NOMO-1 treated with dmso at 0.1 percent for 144 hours (cell line): ENCODE data around the gene MCF2L.

ENCODE experiments used
- DNase-seq: peaks from one replicate; lab custom pipeline; 2025; ENCODE audit not compliant: unreplicated experiment; lab: John Stamatoyannopoulos, UW

The MCF2L gene

DNA sequence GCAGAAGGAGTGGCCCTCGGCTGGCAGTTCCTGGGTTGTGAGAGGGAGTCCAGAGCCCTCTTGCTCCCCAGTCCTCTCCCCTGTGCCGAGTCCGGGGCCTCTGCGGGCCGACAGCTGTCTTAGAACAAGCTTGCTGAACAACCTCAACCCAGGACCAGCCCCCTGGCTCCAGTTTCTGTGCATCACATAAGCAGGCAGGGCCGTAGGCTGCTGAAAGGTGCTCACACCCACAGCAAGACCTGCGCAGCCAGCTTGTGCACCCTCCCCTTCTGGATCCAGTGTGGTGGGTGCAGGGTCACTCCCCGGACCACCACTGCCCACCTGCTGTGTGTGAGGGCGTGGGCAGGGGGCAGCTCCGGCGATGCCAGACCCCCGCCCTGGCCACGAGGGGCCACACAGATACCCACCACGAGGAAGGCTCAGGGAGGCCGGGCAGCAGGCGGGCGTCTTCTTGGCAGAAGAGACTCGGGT is 111.4 kb downstream of the MCF2L start:
- DNase-seq: no peak

DNA sequence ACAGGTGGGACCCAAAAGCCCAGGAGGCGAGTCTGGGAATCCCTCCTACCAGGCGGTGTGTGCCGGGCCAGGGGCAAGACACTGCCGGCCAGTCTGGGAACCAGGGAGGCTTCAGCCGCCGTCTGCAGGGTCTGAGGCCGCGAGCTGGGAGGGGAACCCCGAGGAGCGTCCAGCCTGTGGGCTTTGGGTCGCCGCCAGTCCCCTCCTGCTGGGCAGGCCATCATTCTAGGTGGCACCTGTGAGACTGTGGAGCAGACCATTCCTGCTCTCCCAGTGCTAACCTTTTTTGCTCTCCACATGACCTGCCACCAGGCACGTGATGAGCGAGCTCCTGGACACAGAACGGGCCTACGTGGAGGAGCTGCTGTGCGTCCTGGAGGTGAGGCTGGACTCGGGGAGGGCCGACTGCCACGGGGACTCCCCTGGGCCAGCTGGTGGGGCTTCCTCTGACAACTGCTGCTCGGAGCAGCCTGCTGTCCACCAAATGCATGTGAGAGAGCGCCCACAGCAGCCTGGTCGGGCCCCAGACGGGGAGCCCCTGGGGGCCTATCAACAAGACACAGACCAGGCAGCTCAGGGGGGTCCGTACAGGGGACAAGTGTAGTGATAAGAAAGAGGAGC is 112.0 kb downstream of the MCF2L start:
- DNase-seq: no peak

DNA sequence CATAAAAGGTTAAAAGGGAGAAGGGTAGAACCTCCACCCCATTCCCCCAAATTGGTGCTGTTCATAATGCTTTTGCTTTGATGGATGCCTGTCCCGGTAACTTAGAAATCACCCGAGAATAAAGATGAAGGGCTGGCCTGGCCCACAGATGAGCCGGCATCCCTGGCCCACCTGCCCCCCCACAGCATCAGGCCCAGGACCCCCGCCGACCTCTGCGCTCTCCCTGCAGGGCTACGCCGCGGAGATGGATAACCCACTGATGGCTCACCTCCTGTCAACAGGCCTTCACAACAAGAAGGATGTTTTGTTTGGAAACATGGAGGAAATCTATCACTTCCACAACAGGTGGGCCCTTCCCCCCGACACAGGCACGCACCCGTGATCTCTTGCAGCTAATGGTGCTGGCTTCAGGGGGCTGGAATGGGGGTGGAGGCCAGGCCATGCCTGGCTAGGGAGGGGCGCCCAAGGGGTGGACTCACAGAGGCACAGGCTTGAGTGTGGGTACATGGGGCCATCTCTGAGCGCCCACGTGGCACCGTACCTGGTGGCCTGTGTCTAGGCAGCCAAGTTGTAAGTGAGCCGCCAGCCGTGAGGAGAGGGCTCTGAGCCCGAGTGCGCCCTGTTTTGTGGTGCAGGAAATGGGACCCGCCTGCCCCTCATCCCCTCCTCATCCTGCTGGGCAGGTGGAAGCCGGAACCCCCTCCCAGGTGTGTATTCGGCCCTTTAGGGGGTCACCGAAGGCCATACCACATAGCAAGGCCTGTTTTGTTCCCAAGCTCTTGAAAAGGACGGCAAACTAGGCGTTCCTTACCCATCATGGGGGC is 113.4 kb downstream of the MCF2L start:
- DNase-seq: no peak

DNA sequence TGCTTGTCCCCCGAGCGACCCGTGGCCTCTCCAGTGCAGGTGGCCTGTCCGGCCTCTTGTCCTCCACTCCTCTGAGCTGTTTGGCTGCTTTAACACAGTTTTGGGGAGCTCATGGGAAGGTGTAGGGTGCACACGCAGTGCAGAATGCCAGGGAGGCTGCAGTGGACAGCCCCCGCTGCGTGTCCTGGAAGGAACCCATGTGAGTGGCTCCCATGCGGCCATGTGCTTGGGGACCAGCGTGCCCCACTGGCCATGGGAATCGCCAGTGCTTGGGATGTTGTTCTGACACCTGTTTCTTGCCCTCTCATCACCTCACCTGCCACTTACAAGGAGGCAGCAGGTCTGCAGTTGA is 114.0 kb downstream of the MCF2L start:
- no peak for DNase-seq

DNA sequence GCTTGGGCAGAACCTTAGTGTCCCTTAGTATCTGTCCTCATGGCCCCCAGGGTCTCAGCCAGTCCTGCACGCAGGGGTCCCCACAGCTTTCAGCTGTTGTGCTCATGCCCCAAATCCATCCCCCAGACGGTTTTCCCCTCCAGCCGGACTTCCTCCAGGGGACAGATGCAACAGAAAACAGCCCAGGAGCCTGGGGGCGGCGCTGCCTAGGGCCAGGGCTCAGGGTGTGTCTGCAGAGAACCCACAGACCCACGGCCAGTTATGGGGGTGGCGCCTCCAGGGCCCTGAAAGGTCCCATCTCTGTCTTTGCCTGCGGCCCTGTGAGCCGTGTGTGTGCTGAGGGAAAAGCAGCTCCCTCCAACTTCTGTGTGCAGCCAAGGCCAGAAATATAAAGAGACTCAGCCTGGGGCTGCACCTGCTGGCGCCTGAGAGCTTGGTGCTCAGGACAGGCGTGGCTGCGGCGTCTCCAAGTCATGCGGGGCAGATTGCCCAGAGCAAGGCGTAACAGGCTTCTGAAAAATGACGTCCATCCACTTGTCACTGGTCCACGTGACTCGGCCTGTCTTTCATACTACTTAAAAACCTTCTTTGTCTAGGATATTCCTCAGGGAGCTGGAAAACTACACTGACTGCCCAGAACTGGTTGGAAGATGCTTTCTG is 114.5 kb downstream of the MCF2L start:
- DNase-seq: no peak

DNA sequence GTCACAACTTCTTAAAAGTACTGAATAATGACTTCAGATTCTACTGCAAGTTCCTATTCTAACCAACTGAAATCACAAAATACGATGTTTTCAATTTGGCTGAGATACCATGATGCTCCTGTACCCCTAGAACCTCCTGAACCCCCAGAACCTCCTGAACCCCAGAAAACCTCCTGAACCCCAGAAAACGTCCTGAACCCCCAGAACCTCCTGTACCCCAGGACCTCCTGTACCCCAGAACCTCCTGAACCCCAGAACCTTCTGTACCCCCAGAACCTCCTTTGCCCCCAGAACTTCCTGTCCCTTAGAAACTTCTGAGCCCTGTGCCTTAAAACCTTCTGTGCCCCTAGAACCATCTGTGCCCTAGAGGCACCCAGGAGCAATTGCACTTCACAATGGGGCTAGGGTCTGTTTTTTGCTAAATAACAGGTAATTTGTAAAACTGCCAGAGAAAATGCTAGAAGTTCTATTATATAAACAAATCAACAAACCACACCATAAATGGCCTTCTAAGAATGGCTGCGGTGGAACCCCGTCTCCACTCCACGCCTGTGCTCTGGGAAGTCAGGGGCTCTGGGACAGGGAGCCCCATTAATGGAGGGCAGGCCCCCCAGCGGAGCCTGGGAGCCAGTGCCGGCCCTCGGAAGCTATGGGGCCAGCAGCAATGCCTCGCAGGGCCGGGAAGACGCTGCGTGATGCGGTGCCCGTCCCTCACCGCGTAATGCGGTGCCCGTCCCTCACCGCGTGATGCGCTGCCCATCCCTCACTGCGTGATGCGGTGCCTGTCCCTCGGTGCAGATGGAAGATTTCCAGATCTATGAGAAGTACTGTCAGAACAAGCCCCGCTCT is 115.3 kb downstream of the MCF2L start:
- DNase-seq: no peak

DNA sequence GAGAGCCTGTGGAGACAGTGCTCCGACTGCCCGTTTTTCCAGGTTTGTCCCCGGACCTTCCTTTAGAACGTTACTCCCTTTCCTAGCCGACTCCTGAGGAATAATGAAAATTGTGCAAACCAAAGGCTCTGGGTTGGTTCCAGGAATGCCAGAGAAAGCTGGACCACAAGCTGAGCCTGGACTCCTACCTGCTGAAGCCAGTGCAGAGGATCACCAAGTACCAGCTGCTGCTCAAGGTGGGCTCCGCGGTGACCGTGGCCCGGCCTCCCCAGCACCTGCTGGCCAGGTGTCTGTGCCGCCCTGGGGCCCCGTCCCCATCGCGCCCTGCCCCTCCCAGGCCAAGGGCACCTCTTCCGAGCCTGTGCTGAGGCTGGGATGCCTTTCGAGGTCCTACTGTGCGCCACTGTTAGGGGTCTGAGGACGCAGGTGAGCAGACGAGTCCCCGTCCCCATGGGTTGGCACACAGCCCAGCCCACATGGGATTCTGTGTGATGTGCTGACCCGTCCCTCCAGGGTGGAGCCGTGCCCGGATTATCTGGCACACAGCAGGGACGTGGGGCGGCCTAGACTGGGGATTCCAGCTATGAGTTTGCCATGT is 116.0 kb downstream of the MCF2L start:
- DNase-seq: no peak

DNA sequence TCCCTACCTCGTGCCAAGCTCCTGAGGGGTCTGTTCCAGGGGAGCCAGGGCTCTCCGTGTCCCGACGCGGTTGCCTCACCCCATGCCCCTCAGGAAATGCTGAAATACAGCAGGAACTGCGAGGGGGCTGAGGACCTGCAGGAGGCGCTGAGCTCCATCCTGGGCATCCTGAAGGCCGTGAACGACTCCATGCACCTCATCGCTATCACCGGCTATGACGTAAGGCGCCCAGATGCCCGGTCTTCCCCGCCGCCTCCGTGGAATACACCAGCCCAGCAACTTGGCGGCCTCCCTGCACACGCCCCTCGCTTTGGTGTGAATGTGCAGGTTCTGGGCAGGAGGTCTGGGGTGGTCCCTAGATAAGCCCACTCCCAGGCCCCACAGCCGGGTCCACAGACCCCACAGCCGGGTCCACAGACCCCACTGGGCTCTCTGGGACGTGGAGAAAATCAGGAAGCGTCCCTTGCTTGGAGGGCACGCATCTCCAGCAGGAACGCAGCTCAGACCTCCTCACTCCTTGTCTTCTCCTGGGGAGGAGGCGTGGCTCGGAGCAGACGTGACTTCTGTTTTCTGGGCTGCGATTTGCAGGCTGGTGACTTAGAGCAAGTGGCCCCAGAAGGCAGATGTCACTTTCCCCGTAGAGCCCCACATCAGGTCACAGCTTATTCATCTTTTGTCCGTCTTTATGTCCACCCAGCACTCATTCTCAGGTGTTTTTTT is 117.2 kb downstream of the MCF2L start:
- DNase-seq: no peak

DNA sequence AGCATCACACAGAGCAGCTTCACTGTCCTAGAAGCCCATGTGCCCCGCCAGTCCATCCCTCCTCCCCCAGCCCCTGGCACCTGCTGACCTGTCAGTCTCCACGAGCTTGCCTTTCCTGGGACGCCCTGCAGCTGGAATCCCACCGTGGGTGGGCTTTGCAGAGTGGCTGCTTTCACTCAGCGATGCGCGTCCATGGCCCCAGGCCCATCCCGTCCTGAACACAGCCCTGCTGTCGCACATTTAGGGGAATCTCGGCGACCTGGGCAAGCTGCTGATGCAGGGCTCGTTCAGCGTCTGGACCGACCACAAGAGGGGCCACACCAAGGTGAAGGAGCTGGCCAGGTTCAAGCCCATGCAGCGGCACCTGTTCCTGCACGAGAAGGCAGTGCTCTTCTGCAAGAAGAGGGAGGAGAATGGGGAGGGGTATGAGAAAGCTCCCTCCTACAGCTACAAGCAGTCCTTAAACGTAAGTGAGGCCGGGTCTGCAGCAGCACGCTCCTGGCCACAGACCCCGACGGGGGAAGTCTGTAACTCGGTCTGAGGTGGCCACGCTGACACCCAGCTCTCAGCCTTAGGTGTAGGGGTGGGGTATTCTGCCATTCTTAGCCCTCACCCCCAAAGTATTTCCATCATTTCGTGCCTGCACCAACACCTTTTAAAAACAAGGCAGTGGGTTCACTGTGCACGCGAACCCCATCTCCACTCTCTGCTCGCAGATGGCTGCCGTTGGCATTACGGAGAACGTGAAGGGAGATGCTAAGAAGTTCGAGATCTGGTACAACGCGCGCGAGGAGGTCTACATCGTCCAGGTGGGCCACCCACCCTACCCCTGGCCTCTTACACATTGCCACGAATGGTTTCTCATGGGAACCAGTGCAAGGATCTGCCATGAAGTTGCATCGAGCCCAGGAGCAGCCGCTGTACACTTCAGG is 118.2 kb downstream of the MCF2L start:
- DNase-seq: no peak

DNA sequence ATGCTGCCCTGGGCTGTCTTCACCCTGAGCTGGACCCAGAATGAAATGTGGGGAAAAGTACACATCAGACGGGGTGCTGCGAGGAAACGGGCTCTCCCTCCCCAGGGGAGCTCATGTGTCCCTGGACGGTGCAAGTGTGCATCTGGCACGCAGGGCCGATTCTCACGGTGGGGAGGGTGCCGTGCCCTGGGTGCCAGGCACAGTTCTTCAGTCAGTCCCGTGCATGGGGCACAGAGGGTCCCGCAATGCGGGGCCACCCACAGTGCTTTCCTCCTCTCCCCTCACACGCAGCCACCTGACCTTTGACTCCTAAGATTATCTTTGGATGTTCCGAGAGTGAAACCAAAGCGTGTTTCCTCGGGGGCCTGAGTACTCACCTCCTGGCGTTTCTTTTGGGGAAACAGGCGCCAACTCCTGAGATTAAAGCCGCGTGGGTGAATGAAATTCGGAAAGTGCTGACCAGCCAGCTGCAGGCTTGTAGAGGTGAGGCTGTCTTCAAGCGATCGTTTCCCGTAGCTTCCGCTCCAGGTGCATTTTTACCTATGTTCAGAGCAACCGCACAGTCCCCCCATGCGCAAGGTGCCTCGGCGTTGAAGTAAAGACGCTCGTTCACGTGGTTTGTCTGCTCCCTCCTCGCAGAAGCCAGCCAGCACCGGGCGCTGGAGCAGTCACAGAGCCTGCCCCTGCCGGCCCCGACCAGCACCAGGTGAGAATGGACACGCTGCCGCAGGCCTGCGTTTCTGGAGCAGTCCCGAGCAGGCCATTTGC is 119.1 kb downstream of the MCF2L start:
- DNase-seq: no peak

DNA sequence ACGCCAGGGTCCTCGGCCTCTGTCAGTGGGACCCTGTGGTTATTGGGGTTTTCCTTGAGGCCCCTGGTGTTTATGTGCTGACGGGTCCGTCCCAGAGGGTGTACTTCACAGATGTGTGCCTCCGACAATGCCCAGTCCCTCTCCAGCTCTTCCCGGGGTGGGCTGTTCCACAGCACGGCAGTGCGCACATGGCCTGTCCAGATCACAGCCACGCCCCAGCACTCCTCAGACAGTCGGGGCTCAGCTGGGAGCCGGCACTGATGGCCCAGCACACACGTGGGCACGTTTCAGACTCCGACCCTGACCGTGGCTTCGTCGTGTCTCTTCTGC is 119.6 kb downstream of the MCF2L start:
- DNase-seq: no peak

DNA sequence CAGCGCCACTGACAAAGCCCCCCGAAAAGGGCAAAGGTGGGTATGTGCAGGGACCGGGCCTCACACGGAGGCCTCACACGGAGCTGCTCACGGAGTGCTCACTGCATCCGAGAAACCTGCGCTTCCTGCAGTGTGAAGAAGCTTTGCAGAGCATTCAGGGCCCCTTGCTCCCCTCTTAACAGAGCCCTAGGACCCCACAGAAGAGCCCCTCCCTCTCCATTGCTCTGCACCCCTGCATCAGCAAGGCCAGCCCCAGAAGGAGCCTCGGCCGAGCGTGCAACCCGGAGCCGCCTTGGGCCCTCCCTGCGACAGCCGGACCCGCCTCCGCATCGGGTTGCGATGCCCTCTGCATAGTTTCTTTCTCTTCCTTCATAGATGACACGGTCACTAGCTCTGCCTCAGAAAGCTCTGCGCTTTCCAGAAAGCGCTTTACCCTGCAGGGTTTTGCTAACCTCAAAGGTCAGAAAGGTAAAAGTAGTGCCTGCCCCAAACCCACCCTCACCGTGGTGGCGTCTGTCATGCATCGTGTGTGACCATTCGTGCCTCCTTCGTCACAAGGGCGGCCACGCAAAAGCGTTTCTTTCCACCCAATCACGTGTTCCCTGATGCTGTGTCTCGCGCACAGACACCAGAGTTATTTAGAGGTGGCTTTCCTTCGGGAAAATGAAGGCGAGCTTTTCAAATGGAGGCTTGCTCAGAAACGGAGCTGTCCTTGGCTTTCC is 120.8 kb downstream of the MCF2L start:
- DNase-seq: no peak

DNA sequence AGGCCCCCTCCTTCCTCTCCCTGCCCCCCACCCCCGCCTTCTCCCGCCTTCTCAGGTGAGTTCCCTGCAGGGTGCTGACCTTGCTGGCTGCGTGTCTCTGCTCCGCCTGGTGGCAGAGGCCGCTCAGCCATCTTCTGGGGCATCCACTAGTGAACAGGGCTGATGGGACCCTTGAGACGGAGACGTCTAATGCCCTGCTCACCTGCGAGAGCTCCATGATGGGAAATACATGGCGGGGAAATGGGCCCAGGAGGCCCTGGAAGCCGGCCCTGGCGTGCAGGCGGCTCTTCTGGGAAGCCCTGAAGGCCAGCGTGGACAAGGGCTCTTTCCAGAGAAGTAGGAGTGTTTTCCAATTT is 121.4 kb downstream of the MCF2L start:
- no peak for DNase-seq

DNA sequence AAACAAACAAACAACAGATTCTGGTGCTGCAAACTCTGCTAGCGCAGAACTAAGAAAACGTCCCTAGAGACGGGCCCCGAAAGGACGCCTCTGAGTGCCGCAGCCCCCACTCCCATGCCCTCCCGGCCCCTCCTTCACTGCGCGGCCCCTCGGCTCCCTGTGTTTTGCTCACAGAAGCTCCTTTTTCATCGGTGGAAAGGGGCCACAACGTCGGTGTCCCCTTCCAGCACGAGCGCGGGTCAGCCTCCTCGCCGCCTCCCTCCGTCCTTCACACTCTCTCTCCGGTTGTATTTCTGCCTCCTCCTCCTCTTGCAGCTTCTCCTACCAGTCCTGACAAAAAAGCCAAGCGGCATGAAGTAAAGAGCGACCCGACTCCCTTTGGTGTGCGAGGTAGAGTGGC is 121.8 kb downstream of the MCF2L start:
- no peak for DNase-seq

DNA sequence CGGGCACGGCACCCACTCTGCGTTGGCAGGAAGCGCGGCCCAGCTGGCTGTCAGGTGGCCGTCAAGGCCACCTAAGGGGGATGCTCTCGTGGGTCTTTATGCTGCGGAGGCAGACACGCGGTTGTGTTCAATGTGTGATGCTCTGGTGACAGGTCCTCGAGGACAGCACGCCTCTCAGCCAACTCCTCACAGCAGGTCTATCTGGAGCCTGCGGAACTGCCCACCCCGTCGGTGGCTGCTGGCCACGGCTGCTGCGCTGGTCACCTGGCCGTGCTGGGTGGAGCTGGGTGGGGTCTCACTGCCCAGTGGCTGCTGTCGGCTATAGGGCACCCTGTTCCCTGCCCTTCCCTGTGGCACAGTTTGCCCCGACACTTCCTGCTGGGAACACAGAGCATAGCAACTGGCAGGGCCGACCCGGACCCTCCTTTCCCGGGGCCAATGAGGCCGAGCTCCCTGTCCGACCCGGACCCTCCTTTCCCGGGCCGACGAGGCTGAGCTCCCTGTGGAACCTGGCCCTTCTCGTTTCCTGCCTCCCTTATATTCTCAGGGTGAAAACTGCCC is 122.3 kb downstream of the MCF2L start:
- no peak for DNase-seq

DNA sequence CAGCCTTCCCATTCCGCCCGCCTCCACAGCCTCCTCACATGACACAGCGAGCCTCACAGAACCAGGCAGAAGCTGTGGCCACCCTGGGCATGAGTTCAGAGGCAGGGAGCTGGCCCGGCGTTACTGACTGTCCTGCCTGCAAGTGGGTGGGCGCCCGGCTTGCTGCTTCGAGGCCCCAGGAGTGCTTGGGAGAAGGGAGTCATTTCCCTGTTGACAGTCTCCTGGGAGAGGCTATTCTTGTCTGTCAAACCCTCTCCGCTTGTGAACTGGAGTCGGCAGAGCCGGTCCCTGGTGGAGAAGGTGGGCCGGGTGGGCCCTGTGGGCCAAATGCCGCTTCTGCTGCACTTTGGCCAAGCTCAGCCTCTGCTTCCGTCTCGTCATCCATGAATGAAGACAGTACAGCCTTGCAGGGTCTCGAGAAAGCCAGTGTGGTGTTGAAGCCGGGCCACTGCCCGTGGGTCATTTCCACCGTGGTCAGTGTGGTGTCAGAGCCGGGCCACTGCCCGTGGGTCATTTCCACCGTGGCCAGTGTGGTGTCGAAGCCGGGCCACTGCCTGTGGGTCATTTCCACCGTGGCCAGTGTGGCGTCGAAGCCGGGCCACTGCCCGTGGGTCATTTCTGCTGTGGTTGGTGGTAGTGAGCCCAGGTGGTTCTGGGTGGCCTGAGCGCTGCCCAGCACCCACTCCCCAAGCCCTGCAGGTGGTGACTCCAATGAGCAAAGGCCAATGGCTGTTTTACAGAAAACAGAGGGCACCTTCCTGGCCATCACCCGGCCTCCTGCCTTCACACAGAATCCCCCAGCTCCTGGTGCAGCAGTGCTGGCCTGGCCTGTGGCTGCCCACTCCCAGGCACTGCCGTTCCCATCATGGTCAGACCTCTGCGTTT is 123.1 kb downstream of the MCF2L start:
- no peak for DNase-seq
